GM12891 (cell line): Measurements from ENCODE around the gene SLC46A2.

ENCODE experiments used
- DNase-seq: peaks from one replicate; pipeline ENCODE4 v3.0.0; 2011; ENCODE audit warnings: low spot score; ENCODE audit not compliant: insufficient read length
- FAIRE-seq: peaks from 2 replicates; lab custom pipeline; 2011; peaks lifted over from hg19 to GRCh38; lab: Jason Lieb, UNC
- PAX5 ChIP-seq: IDR thresholded peaks from 2 replicates; pipeline ENCODE4 v1.6.1; 2011; ENCODE audit warnings: low read length, moderate library complexity, mild to moderate bottlenecking; ENCODE audit not compliant: insufficient read depth, severe bottlenecking
- POLR2A ChIP-seq: IDR thresholded peaks from 2 replicates; pipeline ENCODE4 v1.6.1; 2011; ENCODE audit warnings: low read depth, low read length, control low read depth
- POLR2AphosphoS5 ChIP-seq: IDR thresholded peaks from 2 replicates; pipeline ENCODE4 v1.6.1; 2011; ENCODE audit warnings: low read depth, low read length, control low read depth
- POU2F2 ChIP-seq: IDR thresholded peaks from 2 replicates; pipeline ENCODE4 v1.6.1; 2011; ENCODE audit warnings: low read depth, mild to moderate bottlenecking, control low read depth, low read length, moderate library complexity
- SPI1 ChIP-seq: IDR thresholded peaks from 2 replicates; pipeline ENCODE4 v1.6.1; 2011; ENCODE audit warnings: low read depth, low read length, control low read depth
- TAF1 ChIP-seq: IDR thresholded peaks from 2 replicates; pipeline ENCODE4 v1.6.1; 2011; ENCODE audit warnings: low read depth, low read length, control low read depth

Gene SLC46A2

GRCh38 chr9:112887381-112887780, 3.3 kb downstream of the SLC46A2 start:
- FAIRE-seq (peak; percentile 31), DNase-seq (no peak)

GRCh38 chr9:112886351-112886750, 4.3 kb downstream of the SLC46A2 start:
- TF ChIP-seq POLR2A (no peak), TAF1 (no peak), PAX5 (no peak), POLR2AphosphoS5 (no peak), POU2F2 (no peak)
- DNase-seq (no peak), FAIRE-seq (no peak)

More at GRCh38 chr9:112887381-112887780, 3.3 kb downstream of the SLC46A2 start:
- TF ChIP-seq POU2F2 (no peak), PAX5 (no peak), POLR2A (no peak), POLR2AphosphoS5 (no peak), SPI1 (peak; percentile 17; the same call in 1 of the 2 replicates), TAF1 (no peak)

- DNase-seq (no peak), FAIRE-seq (no peak)
- TF ChIP-seq POLR2A (no peak), PAX5 (no peak), POU2F2 (no peak), TAF1 (no peak), POLR2AphosphoS5 (no peak), SPI1 (no peak)
Observed at GRCh38 chr9:112885324-112885723, 5.4 kb downstream of the SLC46A2 start.

GRCh38 chr9:112884721-112885120, 6.0 kb downstream of the SLC46A2 start:
- TF ChIP-seq TAF1 (no peak), SPI1 (no peak)
- no peak for FAIRE-seq
- DNase-seq = no peak

DNA sequence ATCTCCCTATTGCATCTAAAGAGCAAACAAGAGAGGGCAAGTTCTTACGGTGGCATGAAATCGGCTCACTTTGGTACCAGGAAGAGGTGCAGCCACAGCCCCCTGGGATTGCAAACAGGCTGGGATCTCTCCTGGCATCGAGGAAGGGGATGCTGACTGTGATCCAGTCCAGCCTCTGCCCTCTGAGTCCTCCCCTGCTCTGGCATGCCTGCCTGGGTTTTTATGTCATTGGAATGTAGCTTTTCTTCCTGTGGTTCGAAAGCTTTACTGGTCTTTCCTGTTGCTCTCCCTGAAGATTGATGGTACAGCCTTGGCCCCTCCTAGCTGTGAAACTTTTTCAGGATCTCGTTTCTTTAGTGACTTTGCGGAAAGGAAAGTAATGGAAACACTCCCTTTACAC, 6.6 kb downstream of the SLC46A2 start:
- FAIRE-seq (no peak), DNase-seq (no peak)
- TF ChIP-seq POU2F2 (no peak), PAX5 (no peak), SPI1 (no peak), POLR2AphosphoS5 (no peak), TAF1 (no peak), POLR2A (no peak)

GRCh38 chr9:112881331-112881730, 9.3 kb downstream of the SLC46A2 start:
- FAIRE-seq (no peak), DNase-seq (no peak)
- TF ChIP-seq PAX5 (no peak), POU2F2 (no peak), POLR2A (no peak), TAF1 (no peak), POLR2AphosphoS5 (no peak)

DNA sequence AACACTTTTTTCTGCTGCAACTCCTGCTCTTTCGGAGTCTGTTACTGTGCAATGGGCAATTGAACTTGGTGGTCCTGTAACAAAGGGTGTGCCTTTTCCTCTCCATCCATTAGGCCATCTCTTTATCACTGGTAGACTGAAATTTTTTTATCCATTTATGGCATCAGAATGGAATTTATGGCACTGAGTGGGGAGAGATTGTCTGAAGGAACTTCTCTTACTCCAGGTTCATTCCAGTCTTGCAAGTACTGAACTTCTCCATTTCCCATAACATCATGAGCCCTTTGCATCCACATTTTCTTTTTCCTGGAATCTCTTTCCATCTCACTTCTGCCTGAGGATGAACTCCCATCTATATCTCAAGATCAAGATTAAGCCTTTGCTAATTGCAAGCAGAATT, 10.0 kb downstream of the SLC46A2 start:
- TF ChIP-seq SPI1 (no peak), TAF1 (no peak), PAX5 (no peak), POU2F2 (no peak), POLR2AphosphoS5 (no peak), POLR2A (no peak)
- DNase-seq = no peak
- no peak for FAIRE-seq

- FAIRE-seq (no peak), DNase-seq (no peak)
- no peak for TF ChIP-seq POU2F2
- TF ChIP-seq POLR2AphosphoS5 = no peak
Observed at GRCh38 chr9:112878752-112879151, 11.9 kb downstream of the SLC46A2 start.

DNA sequence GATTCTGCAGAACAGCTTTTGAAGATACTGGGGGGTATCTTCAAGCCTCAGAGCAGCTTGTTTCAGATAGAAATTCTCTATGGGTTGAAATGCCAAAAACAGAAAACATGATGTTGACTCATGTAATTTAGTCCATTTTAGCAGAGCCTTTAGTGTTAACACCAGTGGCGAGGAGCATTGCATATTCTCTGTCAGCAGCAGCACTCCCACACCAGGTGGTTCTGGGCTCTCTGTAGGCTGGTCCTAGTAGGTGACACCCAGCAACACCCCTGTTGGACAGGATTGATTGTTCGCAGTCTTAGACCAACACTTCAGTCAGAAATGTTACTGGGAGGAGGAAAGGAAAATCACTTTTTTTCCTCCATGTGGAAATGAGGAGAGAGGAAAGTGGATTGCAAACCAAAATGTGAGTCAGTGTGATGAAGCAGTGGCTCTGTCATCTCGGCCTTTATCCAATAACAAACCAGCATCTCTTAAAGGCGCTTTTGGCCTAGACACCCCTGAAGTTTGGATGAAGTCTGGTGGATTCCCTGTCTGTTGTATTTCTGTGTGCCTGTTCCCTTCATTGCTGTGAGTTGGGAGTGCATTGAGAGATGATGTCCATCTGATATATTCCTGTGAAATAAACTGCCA, 16.8 kb downstream of the SLC46A2 start:
- no peak for TF ChIP-seq SPI1
- TF ChIP-seq POU2F2 = no peak
- no peak for TF ChIP-seq POLR2A
- TF ChIP-seq TAF1 = no peak
- TF ChIP-seq POLR2AphosphoS5 = no peak
- TF ChIP-seq PAX5 = no peak
- DNase-seq (no peak), FAIRE-seq (no peak)

DNA sequence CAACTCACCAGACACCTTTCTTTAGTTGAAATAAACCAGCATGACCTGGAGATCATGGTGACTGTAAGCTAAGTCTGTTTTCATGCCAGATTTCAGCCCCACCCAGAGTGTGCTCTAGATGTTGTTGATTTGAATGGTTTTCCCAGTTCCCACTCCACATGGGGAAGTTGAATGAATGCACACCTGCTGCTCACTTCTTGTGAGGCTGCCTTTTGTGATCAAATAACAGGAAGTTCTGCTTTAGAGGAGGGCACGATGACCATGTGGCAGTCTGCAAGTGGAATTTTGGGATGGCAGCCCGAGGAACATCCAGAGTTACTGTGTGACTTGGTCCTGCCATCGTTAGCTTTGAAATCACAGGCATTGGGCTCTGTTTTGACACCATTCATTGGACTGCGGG, 18.7 kb downstream of the SLC46A2 start:
- FAIRE-seq = no peak

GRCh38 chr9:112870556-112870955, 20.1 kb downstream of the SLC46A2 start:
- FAIRE-seq = no peak
- TF ChIP-seq SPI1 (no peak), TAF1 (no peak), POLR2AphosphoS5 (no peak), POLR2A (no peak), POU2F2 (no peak), PAX5 (no peak)

More for the DNA sequence above, 18.7 kb downstream of the SLC46A2 start:
- TF ChIP-seq PAX5 = no peak
- no peak for TF ChIP-seq SPI1
- DNase-seq = no peak

More at GRCh38 chr9:112870556-112870955, 20.1 kb downstream of the SLC46A2 start:
- DNase-seq = no peak
